Stimulated activated CD4-positive, alpha-beta T cell treated with anti-CD3 and anti-CD28 coated beads, Interleukin-15, amount 100 ng/mL, for 1 hour (primary cell): ENCODE measurements around the gene SPSB2.
"Not testable (repeated sequence)": the region's sequence is repeated elsewhere in the genome, so short reads cannot be mapped to it uniquely, and the experiment has no call there.

Source experiments
- DNase-seq, 2 donors: peaks; one replicate each; pipeline ENCODE4 v3.0.0-alpha.2; 2020; ENCODE audit warnings: low read depth in 1 of 2, low spot score in 1 of 2

SPSB2 gene

DNA sequence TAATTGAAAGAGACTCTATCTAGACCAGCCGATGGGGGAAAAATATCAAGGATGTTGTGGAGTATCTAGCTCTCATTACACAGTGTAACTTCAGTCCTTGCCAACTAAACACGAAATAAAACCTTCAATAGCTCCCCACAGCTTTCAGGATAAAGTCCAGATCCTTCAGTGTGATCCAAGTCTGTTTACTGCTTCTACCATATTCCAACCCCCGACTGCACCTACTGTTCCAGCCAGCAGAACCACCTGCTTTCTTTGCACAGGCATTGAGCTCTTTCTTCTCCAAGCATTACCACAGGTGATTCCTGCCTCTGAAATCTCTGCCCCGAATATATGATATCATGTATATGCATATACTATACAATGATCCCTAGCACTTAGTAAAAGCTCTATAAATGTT, 29.3 kb upstream of the SPSB2 start:
- no peak for DNase-seq

DNA sequence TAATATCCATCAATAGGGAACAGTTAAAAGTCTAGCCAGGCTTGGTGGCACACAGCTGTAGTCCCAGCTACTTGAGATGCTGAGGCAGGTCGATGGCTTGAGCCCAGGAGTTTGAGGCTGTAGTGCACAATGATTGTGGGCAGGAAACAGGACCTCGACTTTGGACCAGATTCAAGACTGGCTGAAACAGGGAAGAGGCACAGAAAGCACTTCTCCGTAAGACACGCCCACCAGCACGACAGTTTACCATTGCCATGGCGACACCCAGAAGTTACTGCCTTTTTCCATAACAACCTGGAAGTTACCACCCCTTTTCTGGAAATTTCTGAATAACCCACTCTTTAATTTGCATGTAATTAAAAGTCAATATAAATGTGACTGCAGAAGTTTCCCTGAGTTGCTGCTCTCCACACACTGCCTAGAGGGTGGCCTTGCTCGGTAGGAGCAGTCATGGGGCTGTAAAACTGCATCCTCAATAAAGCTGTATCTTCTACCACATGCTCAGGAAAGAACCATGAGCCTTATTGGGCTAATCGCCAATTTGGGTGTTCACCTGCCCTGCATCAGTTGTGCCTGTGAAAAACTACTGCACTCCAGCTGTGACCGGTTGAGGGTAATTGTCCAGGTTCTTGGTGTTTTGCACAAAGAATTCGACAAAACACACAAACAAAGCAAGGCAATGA, 26.9 kb upstream of the SPSB2 start:
- no peak for DNase-seq

DNA sequence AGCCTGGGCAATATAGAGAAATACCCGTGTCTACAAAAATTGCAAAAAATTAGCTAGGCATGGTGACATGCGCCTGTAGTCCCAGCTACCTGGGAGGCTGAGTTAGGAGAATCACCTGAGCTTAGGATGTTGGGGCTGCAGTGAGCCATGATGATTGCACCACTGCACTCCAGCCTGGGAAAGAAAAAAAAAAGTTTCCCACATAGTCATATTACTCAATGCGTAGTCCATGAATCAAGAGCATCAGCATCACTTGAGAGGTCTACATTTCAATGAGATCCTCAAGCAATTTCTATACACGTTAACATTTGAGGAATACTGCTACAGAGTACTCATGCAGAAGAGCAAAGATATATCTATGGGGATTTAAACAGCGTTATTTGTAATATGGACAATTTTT, 26.3 kb upstream of the SPSB2 start:
- DNase-seq = no peak

DNA sequence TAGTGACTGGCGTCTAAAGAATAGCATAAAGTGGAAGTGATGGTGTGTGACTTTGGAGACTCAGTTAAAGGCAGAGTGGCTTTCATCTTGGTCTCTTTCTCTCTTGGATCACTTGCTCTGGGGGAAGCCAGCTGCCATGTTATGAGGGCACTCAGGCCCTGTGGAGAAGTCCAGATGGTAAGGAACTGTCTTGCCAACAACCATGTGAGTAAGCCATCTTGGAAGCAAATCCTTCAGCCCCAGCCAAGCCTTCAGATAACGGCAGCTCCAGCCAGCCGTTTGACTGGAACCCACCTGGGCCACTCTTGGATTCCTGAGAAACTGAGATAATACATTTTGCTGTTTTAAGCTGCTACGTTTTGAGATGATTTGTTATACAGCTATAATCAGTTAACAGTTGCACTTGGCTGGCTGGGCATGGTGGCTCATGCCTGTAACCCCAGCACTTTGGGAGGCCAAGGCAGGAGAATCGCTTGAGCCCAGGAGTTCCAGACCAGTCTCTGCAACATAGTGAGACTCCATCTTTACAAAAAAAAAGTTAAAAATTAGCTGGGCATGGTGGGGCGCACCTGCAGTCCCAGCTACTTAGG, 23.8 kb upstream of the SPSB2 start:
- DNase-seq = no peak

DNA sequence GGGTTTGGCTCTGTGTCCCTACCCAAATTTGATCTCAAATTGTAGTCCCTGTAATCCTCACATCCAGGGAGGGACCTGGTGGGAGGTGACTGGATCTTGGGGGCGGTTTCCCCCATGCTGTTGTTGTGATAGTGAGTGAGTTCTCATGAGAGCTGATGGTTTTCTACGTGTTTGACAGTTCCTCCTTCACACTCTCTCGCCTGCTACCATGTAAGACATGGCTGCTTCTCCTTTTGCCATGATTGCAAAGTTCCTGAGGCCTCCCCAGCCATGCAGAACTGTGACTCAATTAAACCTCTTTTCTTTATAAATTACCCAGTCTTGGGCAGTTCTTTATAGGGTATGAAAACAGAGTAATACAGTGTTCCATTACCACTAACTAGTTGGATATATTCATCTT, 21.2 kb upstream of the SPSB2 start:
- no peak for DNase-seq

DNA sequence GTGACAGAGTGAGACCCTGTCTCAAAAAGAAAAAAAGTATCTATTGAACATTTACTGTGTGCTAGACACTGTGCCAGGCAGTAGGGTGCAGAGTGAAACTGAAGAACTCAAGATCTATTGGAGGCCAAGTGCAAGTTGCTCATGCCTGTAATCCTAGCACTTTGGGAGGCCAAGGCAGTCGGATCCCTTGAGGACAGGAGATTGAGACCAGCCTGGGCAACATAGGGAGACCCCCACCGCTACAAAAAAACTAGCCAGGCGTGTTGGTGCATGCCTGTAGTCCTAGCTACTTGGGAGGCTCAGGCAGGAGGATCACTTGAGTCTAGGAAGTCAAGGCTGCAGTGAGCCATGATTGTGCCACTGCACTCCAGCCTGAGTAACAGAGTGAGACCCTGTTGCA, 19.6 kb upstream of the SPSB2 start:
- DNase-seq = not testable (repeated sequence)

DNA sequence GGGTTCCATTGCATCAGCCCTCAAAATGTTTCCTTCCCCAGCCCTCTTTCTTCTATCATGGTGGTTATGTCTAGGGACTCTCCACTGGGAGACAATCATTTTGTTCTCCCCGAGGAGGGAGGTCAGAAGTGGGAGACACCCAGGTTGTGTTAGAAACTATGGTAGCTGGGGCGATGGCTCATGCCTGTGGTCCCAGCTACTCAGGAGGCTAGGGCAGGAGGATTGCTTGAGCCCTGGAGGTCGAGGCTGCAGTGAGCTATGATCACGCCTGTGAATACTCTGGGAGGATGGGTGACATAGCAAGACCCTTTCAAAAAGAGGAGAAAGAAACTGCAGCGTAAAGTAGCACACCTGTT, 18.5 kb upstream of the SPSB2 start:
- DNase-seq = no peak

DNA sequence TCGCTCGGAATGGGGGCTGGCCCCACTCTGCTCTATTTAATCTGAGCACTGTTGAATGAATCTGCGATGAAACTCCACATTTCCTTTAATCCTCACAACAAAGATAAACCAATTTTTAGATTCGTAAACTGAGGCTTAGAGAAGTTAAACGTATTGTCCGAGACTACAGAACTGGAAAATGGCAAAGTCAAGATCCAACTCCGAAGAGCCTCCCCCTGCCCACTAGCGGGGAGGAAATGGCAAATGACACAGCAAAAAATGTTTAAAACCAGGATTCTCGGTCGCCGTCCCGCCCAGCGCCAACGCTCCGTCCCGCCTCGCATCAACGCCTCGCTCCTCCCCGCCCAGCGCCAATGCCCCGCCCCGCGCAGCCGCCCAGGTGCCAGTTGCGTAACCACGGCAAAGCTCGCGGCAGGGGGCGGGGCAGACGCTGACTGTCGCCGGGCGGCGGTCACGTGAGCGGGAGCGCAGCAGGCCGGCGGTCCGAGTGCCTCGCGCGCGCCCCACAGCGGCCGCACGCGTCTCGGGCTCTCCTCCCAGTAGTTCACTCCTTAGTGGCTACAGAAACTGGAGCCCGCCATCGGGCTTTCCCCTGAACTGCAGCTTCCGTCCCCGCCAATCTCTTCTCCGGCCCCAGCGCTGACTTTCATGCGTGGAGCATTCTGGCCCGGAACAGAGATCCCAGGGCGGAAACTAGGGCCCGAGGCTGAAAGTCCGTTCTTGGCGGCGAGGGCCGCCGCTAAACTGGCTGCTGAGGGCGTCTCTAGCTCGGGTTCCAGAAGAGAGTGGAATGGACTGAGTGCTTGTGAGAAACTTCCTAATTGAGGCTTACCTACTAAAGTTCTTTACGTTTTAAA, 17.9 kb upstream of the SPSB2 start:
- DNase-seq = peak; percentile 99

DNA sequence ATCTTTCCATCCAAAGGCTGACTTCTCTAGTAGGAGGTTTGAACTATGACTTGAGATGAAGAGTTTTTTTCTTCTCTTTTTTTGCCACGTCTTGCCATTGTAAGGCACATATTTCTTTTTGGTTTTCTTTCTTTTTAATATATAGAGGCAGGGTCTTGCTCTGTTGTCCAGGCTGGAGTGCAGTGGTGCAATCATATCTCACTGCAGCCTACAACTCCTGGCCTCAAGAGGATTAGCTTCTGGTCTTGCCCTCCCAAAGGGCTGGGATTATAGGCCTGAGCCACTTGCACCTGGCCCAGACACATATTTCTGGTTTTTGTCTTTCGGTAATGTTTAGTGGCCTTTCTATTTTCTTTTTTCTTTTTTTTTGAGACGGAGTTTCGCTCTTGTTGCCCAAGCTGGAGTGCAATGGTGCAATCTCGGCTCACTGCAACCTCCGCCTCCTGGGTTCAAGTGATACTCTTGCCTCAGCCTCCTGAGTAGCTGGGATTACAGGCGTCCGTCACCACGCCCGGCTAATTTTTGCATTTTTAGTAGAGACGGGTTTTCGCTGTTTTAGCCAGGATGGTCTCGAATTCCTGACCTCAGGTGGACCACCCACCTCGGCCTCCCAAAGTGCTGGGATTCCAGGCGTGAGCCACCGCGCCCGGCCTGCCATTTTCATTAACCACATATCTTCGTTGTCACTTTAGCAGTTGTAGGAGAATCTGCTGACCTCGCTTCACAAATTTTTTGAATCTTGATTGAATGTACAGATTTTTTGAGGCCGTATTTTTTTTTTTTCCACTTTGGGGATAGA, 16.9 kb upstream of the SPSB2 start:
- DNase-seq = not testable (repeated sequence)

DNA sequence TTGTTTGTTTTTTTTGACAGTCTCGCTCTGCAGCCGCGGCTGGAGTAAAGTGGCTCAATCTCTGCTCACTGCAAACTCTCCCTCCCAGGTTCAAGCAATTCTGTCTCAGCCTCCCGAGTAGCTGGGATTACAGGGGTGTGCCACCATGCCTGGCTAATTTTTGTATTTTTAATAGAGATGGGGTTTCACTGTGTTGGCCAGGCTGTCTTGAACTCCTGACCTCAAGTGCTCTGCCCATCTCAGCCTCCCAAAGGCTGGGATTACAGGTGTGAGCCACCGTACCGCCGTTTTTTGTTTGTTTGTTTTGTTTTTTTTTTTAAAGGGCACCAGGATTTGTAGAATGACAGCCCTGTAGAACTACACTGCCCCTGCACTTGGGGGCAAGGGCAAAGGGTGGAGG, 15.7 kb upstream of the SPSB2 start:
- DNase-seq = not testable (repeated sequence)

DNA sequence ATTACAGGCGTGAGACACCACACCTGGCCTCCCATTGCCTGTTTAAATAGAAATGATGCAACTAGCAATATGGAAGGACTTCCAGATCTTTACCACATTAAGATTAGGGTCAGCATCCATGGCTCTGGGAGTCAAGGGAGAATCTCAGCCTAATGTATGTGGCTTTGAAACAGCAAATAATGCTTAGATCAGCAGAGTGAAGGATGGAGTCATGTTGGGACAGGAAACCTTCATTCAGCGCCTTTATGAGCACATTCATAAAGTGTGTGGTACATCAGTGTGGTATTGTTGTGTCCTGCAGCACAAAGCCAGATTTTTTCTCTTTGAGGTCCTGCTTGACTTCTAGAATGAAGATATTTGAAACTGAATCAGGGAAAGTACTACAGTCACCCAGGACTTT, 15.3 kb upstream of the SPSB2 start:
- DNase-seq = no peak

DNA sequence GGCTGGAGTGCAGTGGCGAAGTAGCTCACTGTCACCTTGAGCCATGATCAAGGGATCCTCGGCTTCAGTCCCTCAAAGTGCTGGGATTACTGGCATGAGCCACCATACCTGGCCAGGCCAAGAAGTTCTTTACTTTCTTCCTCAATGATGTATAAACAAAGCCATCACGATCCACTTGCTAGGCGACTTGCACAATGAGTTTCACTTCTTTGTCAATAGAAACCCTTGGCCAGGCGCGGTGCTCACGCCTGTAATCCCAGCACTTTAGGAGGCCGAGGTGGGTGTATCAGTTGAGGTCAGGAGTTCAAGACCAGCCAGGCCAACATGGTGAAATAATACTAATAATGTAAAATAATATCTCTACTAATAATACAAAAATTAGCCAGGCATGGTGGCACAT, 14.4 kb upstream of the SPSB2 start:
- no peak for DNase-seq

DNA sequence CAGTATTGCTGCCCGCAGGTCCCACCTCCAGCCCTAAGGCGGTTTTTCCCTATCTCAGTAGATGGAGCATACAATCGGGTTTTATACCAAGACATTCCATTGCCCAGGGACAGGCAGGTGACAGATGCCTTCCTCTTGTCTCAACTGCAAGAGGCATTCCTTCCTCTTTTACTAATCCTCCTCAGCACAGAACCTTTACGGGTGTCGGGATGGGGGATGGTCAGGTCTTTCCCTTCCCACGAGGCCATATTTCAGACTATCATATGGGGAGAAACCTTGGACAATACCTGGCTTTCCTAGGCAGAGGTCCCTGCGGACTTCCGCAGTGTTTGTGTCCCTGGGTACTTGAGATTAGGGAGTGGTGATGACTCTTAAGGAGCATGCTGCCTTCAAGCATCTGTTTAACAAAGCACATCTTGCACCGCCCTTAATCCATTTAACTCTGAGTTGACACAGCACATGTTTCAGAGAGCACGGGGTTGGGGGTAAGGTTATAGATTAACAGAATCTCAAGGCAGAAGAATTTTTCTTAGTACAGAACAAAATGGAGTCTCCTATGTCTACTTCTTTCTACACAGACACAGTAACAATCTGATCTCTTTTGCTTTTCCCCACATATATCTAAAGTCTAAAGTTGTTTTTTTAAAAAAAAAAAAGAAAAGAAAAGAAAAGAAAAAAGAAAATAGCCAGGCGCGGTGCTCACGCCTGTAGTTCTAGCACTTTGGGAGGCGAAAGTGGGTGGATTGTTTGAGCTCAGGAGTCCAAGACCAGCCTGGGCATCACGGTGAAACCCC, 13.3 kb upstream of the SPSB2 start:
- DNase-seq = not testable (repeated sequence)

DNA sequence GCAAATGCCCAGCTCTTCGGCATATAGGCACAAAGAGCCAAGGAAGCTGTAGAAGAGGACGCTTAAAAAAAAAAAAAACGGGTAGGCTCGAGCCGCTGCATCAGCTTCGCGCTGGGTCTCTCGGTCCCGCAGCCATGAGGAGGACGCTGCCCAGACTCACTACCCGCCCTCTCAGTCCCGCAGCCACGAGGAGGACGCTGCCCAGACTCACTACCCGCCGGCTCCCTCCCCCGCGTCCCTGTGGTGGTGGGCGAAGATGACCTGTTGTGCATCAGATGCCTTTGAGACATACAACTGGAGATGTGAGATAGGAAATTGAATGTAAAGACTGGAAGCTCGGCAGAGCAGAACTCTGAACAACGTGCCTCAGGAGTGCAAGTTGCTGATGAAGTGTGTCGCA, 11.4 kb upstream of the SPSB2 start:
- no peak for DNase-seq

DNA sequence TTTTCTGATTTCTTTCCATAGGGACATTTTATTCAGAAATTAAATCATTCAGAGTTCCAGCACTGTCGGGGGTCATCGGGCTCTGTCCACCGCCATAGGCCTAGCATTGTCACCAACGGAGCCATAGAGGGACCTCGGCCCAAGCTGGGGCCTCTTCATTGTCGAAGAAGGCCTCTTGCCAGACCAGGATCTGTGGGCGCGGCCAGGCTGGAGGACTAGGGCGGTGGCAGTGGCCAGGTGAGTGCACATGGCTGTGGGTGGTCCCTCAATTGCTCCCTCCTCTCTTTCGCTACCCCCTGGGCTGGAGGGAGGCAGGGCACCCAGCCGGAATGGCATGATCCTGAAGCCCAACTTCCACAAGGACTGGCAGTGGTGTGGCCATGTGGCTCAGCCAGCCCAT, 10.6 kb upstream of the SPSB2 start:
- no peak for DNase-seq

DNA sequence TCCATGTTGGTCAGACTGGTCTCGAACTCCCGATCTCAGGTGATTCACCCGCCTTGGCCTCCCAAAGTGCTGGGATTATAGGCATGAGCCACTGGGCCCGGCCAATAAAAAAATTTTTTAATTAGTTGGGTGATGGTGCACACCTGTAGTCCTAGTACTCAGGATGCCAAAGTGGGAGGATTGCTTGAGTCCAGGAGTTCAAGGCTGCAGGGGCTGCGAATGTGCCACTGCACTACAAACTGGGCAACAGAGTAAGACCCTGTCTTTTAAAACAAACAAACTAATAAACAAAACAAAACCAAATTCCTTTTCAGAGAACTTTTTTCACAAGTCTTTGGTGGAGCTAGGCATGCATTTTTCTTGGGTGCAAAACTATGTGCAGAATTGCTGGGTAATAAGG, 10.1 kb upstream of the SPSB2 start:
- DNase-seq = no peak

DNA sequence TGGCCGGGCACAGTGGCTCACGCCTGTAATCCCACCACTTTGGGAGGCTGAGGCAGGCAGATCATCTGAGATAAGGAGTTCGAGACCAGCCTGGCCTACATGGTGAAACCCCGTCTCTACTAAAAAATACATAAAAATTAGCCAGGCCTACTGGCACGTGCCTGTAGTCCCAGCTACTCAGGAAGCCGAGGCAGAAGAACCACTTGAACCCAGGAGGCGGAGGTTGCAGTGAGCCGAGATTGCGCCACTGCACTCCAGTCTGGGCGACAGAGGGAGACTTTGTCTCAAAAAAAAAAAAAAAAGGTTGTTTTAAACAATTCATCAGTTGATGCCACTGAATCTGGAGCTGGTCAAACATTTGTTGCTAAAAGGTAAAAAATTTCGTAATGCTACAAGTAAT, 6.7 kb upstream of the SPSB2 start:
- not testable (repeated sequence) for DNase-seq

DNA sequence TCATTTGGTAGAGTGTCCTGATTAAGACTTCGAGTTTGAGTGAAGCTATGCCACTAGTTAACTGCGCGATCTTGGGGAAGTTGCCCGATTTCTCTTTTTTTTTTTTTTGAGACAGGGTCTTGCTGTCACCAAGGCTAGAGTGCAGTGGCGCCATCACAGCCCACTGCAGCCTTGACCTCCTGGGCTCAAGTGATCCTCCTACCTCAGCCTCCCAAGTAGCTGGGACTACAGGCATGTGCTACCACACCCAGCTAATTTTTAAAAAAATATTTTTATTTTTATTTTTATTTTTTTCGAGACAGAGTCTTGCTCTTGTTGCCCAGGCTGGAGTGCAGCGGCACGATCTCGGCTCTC, 889 bp upstream of the SPSB2 start:
- not testable (repeated sequence) for DNase-seq

DNA sequence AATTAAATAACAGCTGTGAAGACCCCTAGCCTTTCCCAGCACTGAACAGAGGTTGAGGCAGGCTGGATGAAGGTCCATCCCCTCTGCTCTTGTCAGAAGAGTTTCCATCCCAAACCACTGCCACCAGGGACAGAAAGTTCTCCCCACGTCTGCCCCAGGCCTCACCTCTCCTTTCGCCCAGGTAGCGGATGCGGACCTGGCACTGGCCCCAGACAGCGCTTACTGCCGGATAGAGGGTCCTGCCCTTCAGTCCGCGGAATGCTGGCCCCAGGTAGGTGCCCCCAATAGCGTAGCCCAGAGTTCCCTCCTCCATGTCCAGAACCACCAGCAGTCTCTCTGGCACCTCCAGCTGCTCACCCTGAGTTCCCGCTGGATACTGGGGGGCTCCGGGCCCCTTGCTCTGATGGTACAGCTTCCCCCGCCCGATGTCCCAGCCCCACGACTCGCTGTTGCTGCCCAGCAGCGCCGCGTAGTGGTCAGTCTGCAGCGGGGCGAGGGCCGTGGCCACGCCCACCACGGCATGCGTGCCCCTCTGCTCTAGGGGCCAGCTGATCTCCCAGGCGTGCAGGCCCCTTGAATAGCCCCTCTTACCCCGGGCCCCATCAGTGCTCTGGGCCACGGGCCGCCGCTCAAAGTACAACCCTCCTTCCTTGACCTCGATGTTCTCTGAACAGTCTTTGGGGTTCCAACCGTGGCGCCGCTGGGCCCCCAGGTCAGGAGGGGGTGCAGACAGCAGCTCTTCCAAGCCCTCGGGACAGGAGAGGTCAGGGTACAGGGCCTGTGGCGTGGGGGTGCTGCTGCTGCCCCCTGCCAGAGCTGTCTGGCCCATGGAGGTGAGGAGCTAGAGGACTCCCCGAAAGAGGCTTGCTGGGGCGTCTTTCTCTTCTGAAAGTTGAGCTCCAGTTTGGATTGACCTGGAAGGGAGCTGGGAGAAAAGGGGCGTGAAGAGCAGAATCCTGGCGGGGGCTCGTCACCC, 742 bp downstream of the SPSB2 start:
- DNase-seq = peak; percentile 77 to 81
